Measurements from ENCODE around the gene MMP11. TPM values are rescaled to one million over a fixed set of nuclear protein-coding genes. Genes with fewer than 3 reads are reported as not detected.

MMP11 gene
- polyA plus RNA-seq, 1 donor from 2014 or later = 9.3 TPM

DNA sequence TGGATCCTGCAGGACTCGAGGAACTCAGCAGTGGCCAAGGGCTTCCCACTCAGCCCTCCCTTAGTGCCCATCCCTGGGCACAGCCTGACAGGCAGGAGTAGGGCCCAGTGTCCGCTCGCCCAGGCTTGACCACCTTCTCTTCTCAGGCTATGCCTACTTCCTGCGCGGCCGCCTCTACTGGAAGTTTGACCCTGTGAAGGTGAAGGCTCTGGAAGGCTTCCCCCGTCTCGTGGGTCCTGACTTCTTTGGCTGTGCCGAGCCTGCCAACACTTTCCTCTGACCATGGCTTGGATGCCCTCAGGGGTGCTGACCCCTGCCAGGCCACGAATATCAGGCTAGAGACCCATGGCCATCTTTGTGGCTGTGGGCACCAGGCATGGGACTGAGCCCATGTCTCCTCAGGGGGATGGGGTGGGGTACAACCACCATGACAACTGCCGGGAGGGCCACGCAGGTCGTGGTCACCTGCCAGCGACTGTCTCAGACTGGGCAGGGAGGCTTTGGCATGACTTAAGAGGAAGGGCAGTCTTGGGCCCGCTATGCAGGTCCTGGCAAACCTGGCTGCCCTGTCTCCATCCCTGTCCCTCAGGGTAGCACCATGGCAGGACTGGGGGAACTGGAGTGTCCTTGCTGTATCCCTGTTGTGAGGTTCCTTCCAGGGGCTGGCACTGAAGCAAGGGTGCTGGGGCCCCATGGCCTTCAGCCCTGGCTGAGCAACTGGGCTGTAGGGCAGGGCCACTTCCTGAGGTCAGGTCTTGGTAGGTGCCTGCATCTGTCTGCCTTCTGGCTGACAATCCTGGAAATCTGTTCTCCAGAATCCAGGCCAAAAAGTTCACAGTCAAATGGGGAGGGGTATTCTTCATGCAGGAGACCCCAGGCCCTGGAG lies 10.9 kb downstream of the MMP11 start:
- H3F3A ChIP-seq (ENCODE audit: insufficient read depth, low read length, poor library complexity, severe bottlenecking) = no peaks in the 10 kb centered on the region
- H3K27ac ChIP-seq (ENCODE audit: low read length) = no peak overlapping the region
- H4K20me1 ChIP-seq (ENCODE audit: insufficient read depth) = no peaks in the 10 kb centered on the region
- H3K4me2 ChIP-seq (ENCODE audit: low read length) = no peak overlapping the region
- no peaks in the 10 kb centered on the region for H3K36me3 ChIP-seq (ENCODE audit: insufficient read depth, low read length)
- H3K9ac ChIP-seq (ENCODE audit: low read length) = no peak overlapping the region
- H2AFZ ChIP-seq (ENCODE audit: low read depth, low read length) = no peak overlapping the region
- H3K79me2 ChIP-seq (replicated peaks; ENCODE audit: insufficient read depth, low read length) = peaks cover 12% of the 10 kb centered on the region
- no peaks in the 10 kb centered on the region for H3K9me2 ChIP-seq (ENCODE audit: insufficient read depth, low read length)
- H3K9me3 ChIP-seq (ENCODE audit: low read length) = no peaks in the 10 kb centered on the region
- H3K27me3 ChIP-seq (ENCODE audit: insufficient read depth, low read depth, low read length) = no peaks in the 10 kb centered on the region
- no peak overlapping the region for H3K4me3 ChIP-seq (ENCODE audit: low read length)
- TF ChIP-seq EP300 (conservative IDR thresholded peaks at IDR 0.05; ENCODE audit: poor library complexity, severe bottlenecking) (no peak), TAF1 (IDR thresholded peaks at IDR 0.05; ENCODE audit: low read depth) (no peak), EZH2 (IDR thresholded peaks at IDR 0.05; ENCODE audit: borderline replicate concordance, insufficient read depth, low read length, poor library complexity, severe bottlenecking) (no peak), POLR2AphosphoS5 (IDR thresholded peaks at IDR 0.05) (no peak), MXI1 (conservative IDR thresholded peaks at IDR 0.05; ENCODE audit: poor library complexity, severe bottlenecking) (no peak), RAD21 (conservative IDR thresholded peaks at IDR 0.05) (no peak), SMC3 (conservative IDR thresholded peaks at IDR 0.05; ENCODE audit: poor library complexity) (no peak)
- TF ChIP-seq, protein P1, sequence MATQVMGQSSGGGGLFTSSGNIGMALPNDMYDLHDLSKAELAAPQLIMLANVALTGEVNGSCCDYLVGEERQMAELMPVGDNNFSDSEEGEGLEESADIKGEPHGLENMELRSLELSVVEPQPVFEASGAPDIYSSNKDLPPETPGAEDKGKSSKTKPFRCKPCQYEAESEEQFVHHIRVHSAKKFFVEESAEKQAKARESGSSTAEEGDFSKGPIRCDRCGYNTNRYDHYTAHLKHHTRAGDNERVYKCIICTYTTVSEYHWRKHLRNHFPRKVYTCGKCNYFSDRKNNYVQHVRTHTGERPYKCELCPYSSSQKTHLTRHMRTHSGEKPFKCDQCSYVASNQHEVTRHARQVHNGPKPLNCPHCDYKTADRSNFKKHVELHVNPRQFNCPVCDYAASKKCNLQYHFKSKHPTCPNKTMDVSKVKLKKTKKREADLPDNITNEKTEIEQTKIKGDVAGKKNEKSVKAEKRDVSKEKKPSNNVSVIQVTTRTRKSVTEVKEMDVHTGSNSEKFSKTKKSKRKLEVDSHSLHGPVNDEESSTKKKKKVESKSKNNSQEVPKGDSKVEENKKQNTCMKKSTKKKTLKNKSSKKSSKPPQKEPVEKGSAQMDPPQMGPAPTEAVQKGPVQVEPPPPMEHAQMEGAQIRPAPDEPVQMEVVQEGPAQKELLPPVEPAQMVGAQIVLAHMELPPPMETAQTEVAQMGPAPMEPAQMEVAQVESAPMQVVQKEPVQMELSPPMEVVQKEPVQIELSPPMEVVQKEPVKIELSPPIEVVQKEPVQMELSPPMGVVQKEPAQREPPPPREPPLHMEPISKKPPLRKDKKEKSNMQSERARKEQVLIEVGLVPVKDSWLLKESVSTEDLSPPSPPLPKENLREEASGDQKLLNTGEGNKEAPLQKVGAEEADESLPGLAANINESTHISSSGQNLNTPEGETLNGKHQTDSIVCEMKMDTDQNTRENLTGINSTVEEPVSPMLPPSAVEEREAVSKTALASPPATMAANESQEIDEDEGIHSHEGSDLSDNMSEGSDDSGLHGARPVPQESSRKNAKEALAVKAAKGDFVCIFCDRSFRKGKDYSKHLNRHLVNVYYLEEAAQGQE (IDR thresholded peaks at IDR 0.05; ENCODE audit: borderline replicate concordance) = no peak
- TF ChIP-seq, protein P2, sequence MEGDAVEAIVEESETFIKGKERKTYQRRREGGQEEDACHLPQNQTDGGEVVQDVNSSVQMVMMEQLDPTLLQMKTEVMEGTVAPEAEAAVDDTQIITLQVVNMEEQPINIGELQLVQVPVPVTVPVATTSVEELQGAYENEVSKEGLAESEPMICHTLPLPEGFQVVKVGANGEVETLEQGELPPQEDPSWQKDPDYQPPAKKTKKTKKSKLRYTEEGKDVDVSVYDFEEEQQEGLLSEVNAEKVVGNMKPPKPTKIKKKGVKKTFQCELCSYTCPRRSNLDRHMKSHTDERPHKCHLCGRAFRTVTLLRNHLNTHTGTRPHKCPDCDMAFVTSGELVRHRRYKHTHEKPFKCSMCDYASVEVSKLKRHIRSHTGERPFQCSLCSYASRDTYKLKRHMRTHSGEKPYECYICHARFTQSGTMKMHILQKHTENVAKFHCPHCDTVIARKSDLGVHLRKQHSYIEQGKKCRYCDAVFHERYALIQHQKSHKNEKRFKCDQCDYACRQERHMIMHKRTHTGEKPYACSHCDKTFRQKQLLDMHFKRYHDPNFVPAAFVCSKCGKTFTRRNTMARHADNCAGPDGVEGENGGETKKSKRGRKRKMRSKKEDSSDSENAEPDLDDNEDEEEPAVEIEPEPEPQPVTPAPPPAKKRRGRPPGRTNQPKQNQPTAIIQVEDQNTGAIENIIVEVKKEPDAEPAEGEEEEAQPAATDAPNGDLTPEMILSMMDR (IDR thresholded peaks at IDR 0.05; ENCODE audit: poor library complexity, severe bottlenecking) = no peak

DNA sequence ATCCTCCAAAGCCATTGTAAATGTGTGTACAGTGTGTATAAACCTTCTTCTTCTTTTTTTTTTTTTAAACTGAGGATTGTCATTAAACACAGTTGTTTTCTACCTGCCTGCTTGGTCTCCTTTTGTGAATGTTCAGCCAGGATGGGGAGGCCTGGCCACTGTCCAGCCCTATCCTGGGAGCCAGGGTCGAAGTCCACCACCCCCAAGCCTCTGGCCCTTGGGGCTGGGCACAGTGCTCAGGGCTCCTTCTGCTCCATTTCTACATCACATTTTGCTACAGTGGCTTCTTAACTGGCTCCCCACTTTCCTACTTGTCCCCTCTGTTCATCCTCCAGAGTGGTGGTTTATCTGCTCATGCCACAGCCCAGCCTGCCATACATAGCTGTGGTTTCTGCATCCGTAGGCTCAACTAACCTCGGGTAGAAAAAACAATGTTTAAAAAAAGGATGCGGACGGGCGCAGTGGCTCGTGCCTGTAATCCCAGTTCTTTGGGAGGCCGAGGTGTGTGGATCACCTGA lies 11.6 kb downstream of the MMP11 start:
- Histone ChIP-seq H2AFZ (ENCODE audit: low read depth, low read length) (no peak overlapping the region), H3K79me2 (replicated peaks; ENCODE audit: insufficient read depth, low read length) (peaks cover 19% of the 10 kb centered on the region)
- TF ChIP-seq SMC3 (conservative IDR thresholded peaks at IDR 0.05; ENCODE audit: poor library complexity) (no peak), MXI1 (conservative IDR thresholded peaks at IDR 0.05; ENCODE audit: poor library complexity, severe bottlenecking) (no peak), EP300 (conservative IDR thresholded peaks at IDR 0.05; ENCODE audit: poor library complexity, severe bottlenecking) (no peak), RAD21 (conservative IDR thresholded peaks at IDR 0.05) (no peak), TAF1 (IDR thresholded peaks at IDR 0.05; ENCODE audit: low read depth) (no peak), EZH2 (IDR thresholded peaks at IDR 0.05; ENCODE audit: borderline replicate concordance, insufficient read depth, low read length, poor library complexity, severe bottlenecking) (no peak), POLR2AphosphoS5 (IDR thresholded peaks at IDR 0.05) (no peak)
- TF ChIP-seq, protein P2 (IDR thresholded peaks at IDR 0.05; ENCODE audit: poor library complexity, severe bottlenecking) = no peak
- TF ChIP-seq, protein P1 (IDR thresholded peaks at IDR 0.05; ENCODE audit: borderline replicate concordance) = no peak

More for the DNA sequence above, 11.6 kb downstream of the MMP11 start:
- Histone ChIP-seq H3K27me3 (ENCODE audit: insufficient read depth, low read depth, low read length) (no peaks in the 10 kb centered on the region), H3K27ac (ENCODE audit: low read length) (no peak overlapping the region), H3K9ac (ENCODE audit: low read length) (no peak overlapping the region), H4K20me1 (ENCODE audit: insufficient read depth) (no peaks in the 10 kb centered on the region), H3K9me2 (ENCODE audit: insufficient read depth, low read length) (no peaks in the 10 kb centered on the region), H3K4me3 (ENCODE audit: low read length) (no peak overlapping the region), H3F3A (ENCODE audit: insufficient read depth, low read length, poor library complexity, severe bottlenecking) (no peaks in the 10 kb centered on the region), H3K4me2 (ENCODE audit: low read length) (no peak overlapping the region), H3K36me3 (ENCODE audit: insufficient read depth, low read length) (no peaks in the 10 kb centered on the region), H3K9me3 (ENCODE audit: low read length) (no peaks in the 10 kb centered on the region)

Data from neural cell (in vitro differentiated cells).